LHCN-M2 (cell line): ENCODE measurements around the gene RAB8A. TPM values are rescaled to one million over a fixed set of nuclear protein-coding genes. Genes with fewer than 3 reads are reported as not detected.
A peak's percentile ranks its signal among the peaks of the same experiment; 100 is the strongest.

Experiments used
- DNase-seq: peaks from one replicate; pipeline ENCODE4 v3.0.0-alpha.2; 2012; ENCODE audit warnings: low read depth
- total RNA-seq: library from RNA; depleted of rRNA; stranded (reverse); fragments of >200 nt; gene quantifications from 2 replicates; pipeline ENCODE4 v1.2.3, GENCODE V29; 2014

Gene RAB8A
- total RNA-seq, 1 experiment from 2014 or later: 76.9 TPM

DNA sequence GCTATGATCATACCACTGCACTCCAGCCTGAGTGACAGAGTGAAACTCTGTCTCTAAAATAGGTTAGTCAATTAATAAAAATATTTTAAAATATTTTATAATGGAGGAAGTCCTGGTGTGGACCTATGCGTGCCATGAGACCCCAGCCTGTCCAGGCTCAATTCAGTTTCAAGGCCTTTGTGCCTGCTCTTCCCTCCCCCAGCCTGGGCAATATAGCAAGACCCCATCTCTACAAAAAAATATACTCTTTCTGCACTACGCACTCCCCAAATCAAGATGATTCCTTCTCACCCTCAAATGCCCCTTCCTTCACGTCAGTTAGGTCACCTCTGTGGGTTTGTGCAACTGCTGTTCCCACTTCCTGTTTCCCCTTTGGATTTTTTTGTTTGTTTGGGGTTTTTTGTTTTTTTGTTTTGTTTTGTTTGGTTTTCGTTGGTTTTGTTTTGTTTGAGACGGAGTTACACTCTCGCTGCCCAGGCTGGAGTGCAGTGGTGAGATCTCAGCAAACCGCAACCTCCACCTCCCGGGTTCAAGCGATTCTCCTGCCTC, 30.4 kb downstream of the RAB8A start:
- DNase-seq: no peak

DNA sequence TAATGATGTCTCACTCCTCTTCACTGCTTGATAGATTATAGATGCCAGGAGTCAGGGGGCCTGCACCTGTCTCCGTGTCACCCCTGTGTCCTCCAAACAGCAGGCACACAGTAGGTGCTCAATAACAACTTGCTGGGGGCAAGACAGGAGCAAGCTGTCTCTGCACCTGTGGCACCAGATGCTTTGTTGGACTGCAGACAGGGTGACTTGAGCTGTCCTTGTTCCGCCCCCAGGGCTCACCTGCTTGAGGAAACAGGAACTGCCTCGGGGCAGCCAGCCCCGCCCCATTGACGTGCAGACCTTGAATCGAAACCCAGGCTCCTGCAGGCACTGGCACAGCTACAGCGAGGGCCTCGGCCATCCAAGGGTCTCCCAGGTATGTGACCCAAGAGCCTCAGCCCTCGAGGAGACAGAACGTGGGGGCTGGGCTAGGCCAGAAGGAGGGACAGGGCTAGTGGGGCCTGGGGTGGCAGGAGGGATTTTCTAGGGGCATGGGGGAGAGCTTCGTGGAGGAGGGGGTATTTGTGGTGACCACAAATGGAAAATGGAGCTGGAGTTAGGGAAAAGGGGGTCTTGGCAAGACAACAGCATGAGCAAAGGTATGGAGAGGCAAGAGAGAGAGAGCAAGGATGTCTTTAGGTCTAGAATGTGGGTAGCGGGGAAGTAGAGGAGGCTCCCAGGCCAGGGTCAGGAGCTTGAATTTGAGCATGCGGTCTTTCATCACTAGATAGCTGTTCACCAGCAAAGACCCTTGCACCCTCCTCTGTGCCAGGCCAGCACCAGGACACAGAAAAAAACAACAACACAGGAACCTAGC, 31.9 kb downstream of the RAB8A start, which contains the start of gene HSH2D:
Gene HSH2D, plus strand, starts transcription at position 287 of the 817 bp plus-strand sequence. CDS start 5,066 bp downstream, outside the sequence.
- DNase-seq: no peak

DNA sequence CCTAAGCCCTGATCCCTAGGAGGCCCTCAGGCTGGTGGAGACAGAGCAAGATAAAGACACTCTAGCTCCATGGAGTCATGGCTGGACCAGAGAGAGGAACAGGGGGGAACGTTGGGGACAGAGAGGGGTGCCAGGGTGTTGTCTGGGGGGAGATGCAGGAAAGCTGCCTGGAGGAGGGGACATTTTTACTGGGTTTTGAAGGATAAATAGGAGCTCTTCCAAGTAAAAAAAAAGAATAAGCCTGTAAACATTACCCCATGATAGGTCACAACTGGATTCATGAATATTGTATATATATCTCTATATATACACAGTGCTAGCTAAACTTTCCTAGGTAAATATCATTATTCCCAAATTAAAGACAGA, 32.5 kb downstream of the RAB8A start:
- DNase-seq: no peak

DNA sequence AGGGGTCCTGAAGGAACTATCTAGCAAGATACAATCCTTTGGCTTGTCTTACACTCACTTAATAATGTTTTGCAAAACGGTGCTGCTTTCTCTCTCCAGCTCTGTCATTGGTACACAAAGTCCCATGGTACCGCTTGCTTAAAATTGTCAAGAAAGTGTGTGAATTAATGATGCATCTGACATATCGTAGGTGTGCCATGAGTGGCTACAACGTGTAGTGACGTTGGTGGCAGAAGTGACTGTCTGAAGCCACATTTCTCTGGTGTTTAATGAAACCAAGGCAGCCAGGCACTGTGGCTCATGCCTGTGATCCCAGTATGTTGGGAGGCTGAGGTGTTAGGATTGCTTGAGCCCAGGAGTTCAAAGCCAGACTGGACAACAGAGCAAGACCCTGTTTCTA, 34.4 kb downstream of the RAB8A start:
- DNase-seq: no peak

DNA sequence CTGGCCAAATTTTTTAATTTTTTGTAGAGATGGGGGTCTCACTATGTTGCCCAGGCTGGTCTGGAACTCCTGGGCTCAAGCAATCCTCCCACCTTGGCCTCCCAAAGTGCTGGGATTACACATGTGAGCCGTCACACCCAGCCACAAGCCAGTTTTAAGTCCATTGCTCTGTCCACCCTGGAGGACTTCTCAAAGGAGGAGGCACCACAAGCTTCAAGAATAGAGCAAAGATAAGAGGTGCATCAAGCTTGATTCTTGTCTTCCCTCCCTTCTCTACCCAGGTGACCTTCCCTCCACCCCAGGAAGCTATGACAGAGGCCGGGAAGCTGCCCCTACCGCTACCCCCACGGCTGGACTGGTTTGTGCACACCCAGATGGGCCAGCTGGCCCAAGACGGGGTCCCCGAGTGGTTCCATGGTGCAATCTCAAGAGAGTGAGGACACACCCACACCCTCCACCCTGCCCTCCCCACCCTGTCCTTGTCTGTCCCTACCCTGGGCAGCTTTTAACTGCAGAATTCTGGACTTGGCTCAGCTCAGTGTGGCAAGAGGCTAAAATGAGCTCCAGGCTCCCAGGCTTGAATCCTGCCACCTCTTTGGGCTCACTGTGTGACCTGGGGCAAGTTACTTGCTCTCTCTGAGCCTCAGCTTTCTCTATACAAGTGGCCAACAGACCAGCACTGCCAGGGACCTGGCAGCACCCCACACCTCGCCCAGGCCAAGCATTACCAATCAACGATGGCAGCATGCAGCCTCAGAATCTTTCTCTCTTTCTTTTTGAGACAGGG, 36.9 kb downstream of the RAB8A start:
- no peak for DNase-seq

DNA sequence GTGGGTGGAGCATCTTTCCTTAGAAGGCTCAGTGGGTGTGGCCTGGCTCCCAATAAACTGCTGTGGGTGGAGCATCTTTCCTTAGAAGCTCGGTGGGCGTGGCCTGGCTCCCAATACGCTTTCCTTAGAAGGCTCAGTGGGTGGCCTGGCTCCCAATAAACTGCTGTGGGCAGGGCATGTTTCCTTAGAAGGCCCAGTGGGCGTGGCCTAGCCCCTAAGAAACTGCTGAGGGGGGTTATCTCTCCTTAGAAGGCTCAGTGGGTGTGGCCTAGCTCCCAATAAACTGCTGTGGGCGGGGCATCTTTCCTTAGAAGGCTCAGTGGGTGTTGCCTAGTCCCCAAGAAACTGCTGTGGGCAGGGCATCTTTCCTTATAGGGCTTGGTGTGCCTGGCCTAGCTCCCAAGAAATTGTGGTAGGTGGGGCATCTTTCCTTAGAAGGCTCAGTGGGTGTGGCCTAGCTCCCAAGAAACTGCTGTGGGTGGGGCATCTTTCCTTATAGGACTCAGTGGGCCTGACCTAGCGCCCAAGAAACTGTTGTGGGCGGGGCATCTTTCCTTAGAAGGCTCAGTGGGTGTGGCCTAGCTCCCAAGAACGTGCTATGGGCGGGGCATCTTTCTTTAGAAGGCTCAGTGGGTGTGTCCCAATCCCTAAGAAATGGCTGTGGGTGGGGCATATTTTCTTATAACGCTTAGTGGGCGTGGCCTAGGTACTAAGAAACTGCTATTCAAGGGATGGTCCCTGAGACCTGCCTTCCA, 42.1 kb downstream of the RAB8A start:
- peak; percentile 11 for DNase-seq

DNA sequence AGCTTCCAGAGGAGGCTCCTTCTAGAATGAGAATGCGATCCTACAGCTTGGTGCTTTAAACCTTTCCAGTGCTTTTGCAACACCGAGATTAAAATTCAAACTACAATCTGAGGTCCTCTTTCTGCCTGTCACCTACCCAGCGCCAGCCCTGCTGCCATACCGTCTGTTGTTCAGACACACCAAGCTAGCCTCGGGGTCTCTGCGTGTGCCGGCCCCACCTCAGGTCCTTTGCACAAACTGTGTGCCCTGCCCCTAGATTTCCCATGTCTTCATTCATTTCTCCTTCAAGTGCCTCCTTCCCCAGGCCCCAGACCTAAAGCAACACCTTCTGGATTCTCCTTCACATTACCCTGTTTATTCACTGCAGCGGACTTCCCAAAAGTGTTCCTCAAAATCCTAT, 42.9 kb downstream of the RAB8A start:
- DNase-seq: no peak

DNA sequence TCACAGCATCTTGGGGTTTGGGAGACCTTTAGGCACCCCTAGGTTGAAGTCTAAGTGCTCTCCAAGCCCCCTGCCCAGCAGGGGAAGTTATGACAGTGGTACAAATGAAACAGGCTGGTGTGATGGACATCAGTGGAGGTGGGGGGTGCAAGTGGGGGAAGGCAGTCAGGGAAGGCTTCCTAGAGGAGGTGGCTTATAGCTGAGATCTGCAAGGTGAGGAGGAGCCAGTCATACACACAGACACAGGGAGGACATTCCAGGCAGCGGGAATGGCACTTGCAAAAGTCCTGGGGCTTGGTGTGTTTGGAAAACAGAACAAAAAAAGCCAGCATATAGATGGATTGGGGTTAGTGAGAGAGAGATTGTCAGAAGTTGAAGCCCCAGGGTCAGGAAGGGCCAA, 43.4 kb downstream of the RAB8A start:
- DNase-seq: no peak

DNA sequence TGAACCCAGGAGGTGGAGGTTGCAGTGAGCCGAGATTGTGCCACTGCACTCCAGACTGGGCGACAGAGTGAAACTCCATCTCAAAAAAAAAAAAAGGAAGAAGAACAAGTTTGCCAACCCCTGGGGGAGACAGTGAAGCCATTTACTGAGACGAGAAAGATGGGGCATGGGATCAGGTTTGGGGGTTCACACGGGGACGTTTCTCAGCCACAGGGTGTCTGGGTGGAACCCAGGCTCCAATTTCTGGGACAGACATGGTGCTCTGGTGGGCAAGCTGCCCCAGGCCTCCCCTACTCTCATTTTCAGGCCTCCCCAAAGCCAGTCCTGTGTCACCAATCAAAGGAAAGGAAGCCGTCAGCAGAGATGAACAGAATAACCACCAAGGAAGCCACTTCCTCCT, 45.2 kb downstream of the RAB8A start:
- DNase-seq: no peak

DNA sequence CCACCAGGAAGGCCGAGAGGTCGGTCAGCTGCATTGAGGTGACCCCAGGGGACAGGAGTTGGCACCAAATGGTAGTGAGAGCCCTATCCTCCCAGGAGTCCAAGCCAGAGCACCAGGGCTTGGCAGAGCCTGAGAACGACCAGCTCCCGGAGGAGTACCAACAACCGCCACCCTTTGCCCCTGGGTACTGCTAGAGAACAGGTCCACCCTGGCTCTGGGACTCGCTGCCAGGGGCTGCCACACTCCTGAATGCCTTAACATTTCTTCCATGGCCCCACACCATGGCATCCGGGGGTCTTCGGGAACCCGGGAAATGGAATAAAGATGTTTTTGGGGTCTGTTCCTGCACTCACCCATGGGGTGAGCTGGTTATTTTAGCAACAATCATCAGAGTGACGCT, 45.9 kb downstream of the RAB8A start:
- DNase-seq: no peak

DNA sequence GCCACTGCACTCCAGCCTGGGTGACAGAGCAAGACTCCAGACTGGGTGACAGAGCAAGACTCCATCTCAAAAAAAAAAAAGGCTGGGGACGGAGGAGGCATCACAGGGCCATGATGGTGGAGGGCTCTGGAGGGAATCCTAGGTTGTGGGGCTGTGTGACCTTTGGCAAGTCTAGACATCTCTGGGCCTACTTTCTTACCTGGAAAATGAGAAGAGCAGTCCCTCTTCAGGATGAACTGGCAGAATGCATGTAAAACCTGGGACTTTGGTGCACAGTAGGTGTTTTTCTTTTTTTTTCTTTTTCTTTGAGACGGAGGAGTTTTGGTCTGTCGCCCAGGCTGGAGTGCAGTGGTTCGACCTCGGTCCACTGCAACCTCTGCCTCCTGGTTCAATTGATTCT, 48.0 kb downstream of the RAB8A start:
- no peak for DNase-seq

DNA sequence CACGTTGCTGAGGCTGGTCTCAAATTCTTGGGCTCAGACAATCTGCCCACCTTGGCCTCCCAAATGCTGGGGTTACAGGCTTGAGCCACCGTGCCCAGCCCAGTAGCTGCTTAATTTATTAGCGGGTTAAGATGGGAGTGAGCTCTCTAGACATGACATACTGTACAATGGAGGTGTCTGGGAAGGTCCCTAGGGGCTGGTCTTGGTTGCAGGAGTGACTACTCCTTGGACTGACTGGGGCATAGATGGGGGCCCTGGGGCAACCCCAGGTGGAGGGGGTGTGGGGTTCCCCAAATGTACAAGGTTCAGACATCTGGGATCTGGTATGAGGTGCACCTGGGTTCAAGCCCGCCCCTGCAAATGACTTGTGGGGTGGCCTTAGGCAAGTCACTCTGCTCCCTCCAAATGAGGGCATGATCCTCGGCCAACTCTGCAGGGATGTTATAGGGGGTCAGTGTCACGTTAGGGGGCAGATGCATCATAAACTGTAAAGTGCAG, 48.8 kb downstream of the RAB8A start:
- no peak for DNase-seq

DNA sequence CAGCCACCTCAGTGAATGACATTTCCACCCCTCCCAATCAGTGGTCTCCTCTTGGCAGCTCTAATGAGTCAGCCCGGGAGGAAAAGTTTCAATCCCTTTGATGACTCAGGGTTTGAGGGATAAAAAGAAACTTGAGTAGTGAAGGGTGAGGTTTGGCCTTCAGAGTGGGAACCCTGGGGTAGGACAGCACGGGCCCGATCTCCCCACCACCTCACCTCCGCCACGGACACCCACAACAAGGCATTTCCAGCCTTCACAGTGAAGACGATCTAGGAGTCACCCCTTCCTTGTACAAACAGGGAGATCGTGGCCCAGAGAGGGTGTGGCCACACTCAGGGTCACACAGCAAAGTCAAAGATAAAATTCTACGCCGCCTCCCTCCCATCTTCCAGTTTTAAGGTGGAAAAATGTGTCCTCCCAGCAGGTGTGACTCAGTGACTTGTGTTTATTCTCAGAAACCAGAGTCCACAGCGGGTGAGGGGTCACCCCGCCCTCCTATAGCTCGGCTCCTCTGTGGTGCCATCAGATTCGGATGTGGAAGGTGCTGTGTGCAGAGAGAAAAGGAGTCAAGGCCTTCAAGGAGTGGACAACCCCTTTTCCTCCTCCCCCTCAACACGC, 49.4 kb downstream of the RAB8A start:
- peak; percentile 93 for DNase-seq

DNA sequence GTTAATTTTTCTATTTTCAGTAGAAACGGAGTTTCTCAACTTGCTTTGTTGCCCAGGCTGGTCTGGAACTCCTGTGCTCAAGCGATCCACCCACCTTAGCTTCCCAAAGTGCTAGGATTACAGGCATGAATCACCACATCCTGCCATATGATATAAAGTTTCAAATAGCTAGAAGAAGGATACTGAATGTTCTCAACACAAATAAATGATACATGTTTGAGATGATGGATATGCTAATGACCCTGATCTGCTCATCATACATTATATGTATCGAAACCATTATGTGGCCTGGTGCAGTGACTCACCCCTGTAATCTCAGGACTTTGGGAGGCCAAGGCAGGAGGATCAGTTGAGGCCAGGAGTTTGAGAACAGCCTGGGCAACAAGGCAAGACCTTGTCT, 50.2 kb downstream of the RAB8A start:
- peak; percentile 94 for DNase-seq

DNA sequence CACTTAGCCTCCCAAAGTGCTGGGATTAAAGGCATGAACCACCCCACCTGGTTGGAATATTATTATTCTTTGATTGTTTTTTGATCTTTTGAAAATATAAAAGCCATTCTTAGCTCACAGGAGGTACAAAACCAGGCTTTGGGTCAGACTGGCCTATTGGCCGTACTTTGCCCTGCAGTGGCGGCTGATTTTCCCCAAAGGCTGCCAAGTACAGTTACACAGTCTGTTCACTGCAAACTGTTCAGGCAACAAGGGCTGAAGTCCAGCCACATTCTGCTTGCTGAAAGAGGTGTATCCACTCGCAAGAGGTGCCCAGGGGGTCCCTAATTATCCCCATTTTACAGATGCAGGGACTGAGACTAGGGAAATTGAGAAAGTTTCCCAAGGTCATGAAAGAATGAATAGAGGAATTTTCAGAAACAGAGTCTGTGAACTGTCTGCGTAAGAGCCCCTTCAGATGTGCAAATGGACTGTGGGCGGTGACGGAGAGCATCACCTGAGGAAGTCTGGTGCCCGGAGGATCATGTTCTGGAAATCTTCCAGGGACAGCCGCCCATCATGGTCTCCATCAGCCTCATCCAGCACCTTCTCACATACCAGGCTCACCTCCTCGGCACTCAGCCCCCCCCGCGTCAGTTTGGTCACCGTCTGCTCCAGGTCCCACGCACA, 52.7 kb downstream of the RAB8A start:
- no peak for DNase-seq

DNA sequence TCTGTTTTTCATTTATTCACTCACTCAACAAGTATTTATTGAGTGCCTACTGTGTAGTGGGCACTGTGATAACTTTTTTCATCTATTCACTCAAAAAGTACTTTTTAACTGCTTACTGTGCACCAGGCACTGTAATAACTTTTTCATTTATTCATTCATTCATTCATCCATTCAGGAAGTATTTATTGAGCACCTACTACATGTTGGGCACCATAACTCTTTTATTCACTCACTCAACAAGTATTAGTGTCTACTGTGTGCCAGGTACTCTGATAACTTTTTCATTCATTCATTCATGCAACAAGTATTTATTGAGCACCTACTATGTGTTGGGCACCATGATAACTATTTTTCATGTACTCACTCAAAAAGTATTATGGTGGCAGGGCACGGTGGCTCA, 54.7 kb downstream of the RAB8A start:
- no peak for DNase-seq

DNA sequence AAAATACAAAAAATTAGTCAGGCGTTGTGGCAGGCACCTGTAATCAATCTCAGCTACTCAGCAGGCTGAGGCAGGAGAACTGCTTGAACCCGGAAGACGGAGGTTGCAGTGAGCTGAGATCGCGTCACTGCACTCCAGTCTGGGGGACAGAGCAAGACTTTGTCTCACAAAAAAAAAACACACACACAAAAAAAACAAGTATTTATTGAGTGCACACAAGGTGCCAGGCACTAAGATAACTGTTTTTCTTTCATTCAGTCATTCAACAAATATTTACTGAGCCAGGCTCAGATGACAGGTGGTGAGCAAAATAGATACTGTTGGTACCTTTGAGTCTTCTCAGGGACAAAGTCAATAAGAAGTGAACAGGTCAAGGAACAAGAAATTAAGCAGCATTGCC, 55.4 kb downstream of the RAB8A start:
- DNase-seq: no peak

DNA sequence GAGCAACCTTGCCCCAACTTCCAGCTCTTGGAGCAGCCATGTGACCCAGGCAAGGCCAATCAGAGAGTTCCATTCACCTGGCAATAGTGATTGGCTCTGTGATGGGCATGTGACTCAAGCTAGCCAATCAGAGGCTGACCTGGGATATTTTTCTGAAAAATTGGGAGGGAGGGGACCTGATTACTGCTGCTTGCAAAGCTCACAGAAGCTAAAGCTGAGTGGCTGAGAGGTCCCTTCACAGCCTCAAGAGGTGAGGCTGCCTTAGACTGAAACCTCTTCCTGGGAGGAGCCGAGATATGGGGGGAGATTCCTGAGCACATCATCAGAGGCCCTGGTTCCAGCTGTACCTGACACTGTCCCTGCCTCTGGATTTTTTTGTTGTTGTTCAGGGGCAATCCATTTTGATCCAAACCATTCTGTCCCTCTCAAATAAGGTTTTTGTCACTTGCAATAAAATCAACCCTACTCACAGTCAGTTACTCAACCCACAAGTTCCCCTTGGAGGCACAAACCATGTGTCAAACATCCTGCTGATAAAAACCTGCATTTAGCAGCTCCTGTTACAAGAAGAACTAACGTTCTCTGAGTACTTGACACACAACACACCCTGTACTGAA, 56.9 kb downstream of the RAB8A start:
- no peak for DNase-seq

DNA sequence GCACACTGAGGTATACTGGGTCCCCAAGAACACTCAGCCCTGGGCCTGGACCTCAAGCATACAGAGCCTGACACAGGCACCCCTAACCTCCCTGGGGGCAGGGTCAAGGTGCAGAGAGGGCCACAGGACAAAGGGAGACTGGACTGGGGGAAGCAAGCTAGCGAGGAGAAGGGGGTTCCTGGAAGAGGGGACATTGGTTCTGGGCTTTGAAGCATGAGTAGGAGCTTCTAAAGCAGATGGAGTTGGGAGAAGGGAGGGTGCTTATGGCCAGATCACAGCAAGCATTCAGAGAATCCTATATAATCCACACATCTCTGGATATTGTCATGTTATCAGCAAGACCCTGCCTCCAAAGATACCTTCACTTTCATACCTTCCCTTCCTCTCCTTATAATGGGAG, 58.4 kb downstream of the RAB8A start:
- DNase-seq: no peak

DNA sequence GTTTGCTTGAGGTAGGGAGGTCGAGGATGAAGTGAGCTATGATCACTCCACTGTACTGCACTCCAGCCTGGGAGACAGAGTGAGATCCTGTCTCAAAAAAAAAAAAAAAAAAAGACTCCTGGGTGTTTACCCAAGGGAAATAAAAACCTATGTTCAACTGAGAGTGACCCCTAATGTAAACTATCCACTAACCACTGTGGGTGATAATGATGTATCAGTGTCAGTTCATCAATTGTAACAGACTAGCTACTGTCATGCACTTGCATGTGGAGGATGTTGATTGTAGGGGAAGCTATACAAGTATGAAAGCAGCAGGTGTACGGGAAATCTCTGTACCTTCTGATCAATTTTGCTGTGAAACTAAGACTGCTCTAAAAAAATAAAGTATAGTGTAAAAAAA, 64.3 kb downstream of the RAB8A start:
- no peak for DNase-seq
